ENCODE measurements around the gene NRP1.

The NRP1 gene

DNA sequence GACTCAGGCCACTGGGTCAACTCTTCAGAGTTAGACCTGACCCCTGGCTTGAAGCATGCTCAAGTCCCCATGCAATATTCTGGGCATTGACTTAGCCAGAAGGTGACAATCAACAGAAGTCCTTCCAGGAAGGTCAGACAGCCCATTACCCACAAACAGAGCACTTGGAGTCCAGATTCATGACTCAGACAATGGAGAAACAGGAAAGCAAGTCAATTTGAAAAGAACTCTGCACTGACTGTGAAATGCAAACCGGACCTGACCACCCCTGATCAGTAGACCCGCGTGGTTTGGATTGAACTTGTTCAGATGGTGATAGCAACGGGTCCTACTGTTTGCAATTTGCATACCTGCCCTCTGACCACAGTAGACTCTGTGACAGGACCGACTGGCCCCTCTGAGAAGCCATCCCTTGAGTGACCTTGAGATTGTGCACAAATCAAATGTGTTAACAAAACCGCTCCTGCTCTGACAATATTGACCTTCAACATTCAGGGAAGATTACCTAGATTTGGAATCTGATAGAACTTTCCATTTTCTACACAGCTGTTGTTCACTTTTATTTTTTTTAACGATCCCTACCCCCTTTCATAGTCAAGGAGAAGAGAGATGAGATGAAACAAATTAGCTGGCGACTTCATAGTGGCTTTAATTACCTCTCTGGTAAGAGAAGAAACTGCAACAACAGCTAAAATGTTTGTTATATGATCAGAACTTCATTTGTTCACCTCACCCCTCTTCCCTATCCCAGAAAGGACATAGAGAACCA is 138.7 kb downstream of the NRP1 start:
- TF ChIP-seq, protein P1, sequence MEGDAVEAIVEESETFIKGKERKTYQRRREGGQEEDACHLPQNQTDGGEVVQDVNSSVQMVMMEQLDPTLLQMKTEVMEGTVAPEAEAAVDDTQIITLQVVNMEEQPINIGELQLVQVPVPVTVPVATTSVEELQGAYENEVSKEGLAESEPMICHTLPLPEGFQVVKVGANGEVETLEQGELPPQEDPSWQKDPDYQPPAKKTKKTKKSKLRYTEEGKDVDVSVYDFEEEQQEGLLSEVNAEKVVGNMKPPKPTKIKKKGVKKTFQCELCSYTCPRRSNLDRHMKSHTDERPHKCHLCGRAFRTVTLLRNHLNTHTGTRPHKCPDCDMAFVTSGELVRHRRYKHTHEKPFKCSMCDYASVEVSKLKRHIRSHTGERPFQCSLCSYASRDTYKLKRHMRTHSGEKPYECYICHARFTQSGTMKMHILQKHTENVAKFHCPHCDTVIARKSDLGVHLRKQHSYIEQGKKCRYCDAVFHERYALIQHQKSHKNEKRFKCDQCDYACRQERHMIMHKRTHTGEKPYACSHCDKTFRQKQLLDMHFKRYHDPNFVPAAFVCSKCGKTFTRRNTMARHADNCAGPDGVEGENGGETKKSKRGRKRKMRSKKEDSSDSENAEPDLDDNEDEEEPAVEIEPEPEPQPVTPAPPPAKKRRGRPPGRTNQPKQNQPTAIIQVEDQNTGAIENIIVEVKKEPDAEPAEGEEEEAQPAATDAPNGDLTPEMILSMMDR (IDR thresholded peaks at IDR 0.05; ENCODE audit: insufficient read depth, missing control alignments) = no peak
- no peak for FAIRE-seq

DNA sequence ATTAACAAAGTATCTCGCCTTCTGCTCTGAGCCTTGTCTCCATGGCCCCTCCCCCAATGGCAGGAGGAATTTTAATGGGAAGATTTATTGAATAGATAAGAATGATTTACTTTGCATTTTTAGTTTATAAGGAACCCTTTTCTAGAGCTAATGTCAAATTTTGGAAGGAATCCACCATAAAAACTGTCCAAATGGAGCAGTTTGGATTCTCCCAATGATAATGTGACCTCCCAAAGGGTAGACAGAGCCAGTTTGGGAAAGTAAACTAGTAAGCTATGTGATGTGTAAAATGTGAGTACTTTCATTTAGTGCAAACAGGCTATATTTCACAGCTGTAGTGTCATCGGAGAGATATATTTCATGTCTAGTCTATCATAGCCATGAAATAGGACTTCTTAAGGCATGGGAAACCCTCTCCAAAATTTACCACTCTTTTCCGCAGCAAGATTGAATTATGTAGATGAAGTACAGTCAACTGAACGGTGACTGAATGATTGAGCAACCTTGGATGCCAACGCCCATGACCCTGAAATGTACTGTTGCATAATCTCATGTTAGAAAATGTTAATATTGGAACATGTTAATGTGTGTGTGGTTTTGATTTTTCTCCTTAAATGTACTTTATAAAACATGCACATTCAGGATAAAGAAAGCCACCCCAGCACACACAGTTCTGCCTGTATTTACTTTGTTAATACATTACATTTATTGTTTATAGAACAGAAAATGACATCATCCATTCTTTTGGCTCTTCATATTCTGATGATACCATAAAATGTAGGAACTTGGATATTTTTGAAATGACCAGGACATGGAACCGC is 140.6 kb downstream of the NRP1 start:
- FAIRE-seq (no peak), DNase-seq (ENCODE audit: insufficient read length, low spot score) (no peak)
- TF ChIP-seq, protein P1 (IDR thresholded peaks at IDR 0.05; ENCODE audit: insufficient read depth, missing control alignments) = no peak

More for the DNA sequence above, 138.7 kb downstream of the NRP1 start:
- DNase-seq (ENCODE audit: insufficient read length, low spot score) = no peak

DNA sequence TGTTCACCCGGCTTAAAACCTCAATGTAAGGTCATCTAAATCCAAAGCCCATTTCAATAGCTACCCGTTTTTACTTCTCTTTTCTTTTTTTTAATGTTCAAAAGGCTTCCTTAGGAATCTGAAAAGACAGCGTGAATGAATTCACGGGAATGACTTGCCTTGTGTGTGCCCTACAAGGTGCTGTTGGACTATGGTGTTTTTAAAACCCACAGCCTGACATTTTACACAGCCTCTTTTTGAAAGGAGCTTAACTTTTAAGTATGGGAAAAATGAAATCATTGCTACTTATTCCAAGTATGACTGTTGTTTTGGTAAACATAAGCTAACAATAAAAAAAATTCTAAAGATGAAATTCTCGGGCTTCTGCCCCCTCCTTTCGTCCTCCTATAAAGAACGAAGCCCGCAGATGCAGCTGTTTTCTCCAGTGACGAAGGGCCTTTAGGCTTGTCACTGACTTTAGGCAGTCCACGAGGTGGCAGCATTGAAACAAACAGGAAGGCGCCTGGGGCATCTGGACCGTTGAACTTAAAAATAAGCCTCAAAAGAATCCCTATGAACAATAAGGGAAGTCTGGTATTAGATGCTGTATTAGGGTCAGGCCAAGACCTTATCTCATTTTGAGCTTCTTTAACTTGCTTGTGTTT is 141.3 kb downstream of the NRP1 start:
- DNase-seq (ENCODE audit: insufficient read length, low spot score) (peak; percentile 26), FAIRE-seq (no peak)
- TF ChIP-seq, protein P1 (IDR thresholded peaks at IDR 0.05; ENCODE audit: insufficient read depth, missing control alignments) = peak; percentile 77

DNA sequence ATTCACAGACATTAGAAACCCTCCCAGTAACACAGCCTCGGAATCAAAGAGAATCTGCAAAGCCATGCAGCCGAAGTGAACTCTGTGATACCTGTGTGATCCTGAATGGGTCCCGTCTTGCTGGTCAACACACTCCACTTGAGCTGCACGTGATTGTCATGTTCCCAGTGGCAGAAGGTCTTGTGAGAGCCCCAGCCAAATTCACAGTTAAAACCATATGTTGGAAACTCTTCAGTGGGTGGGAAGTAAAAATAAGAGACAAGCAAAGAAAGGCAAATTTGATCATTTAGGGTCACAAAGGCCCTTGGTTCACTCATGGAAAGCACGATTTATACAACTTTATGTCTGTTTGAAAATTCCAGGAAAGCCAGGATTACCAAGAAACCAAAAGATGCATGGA is 142.3 kb downstream of the NRP1 start:
- no peak for FAIRE-seq
- TF ChIP-seq, protein P1 (IDR thresholded peaks at IDR 0.05; ENCODE audit: insufficient read depth, missing control alignments) = no peak
- DNase-seq (ENCODE audit: insufficient read length, low spot score) = no peak

DNA sequence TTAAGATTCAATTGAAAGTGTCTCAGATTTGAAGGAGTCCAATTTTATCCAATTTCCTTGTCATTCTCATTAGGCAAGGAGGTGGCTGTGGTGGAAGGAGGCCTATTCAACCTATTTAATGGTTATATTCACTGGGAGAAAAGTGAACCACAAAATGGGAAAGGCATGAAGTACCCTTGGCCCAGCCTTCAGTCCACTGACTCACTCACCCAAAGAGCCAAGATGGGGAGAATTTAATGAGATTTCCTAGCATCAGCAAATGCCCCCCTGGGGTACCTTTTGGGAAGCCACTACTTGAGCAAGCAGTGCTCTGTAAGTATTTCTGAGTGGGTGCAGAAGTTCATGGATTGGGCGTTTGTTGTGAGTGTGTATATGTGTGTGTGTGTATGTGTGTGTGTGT is 144.1 kb downstream of the NRP1 start:
- no peak for DNase-seq (ENCODE audit: insufficient read length, low spot score)
- TF ChIP-seq, protein P1 (IDR thresholded peaks at IDR 0.05; ENCODE audit: insufficient read depth, missing control alignments) = no peak
- FAIRE-seq = no peak

DNA sequence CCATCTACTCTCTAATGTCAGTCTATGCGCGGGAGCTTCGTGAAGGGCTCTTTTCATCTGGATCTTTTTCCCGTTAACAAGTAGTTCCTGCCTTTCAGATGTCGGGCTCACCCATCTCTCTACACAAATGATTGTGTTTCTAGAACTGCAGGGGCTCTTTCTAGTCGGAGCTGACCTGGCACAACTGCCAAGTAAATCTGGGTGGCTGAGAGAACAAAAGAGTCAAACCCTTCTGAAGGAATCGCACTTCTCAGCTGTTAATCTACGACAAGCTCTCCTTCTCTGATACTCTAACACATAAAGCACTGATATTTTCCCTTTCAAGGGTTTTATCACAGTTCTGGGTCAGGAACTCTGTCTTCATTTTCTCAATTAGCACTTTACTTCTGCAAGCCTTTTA is 144.7 kb downstream of the NRP1 start:
- DNase-seq (ENCODE audit: insufficient read length, low spot score) (no peak), FAIRE-seq (no peak)
- TF ChIP-seq, protein P1 (IDR thresholded peaks at IDR 0.05; ENCODE audit: insufficient read depth, missing control alignments) = no peak
